ACC112 (cell line): Measurements from ENCODE around the gene ZFYVE28.

Experiments
- H2AFZ ChIP-seq: fragments of 200-600 bp; sonication (generic); one replicate; pipeline ENCODE4 v1.6.0; 2017; ENCODE audit warnings: antibody characterized with exemption, low read length; ENCODE audit not compliant: unreplicated experiment
- H3K27ac ChIP-seq: fragments of 200-600 bp; sonication (generic); 2 replicates; pipeline ENCODE4 v1.5.1; 2014; ENCODE audit warnings: low read depth, mild to moderate bottlenecking, antibody characterized with exemption, low read length, moderate library complexity
- H3K27me3 ChIP-seq: fragments of 200-600 bp; sonication (generic); 2 replicates; pipeline ENCODE4 v1.6.1; 2014; ENCODE audit warnings: mild to moderate bottlenecking, antibody characterized with exemption, low read length, moderate library complexity, mixed read lengths; ENCODE audit not compliant: insufficient read depth
- H3K36me3 ChIP-seq: fragments of 200-600 bp; sonication (generic); 2 replicates; pipeline ENCODE4 v1.6.1; 2016; ENCODE audit warnings: mild to moderate bottlenecking, antibody characterized with exemption, low read length, moderate library complexity, mixed read lengths; ENCODE audit not compliant: insufficient read depth
- H3K4me1 ChIP-seq: fragments of 200-600 bp; sonication (generic); one replicate; pipeline ENCODE4 v1.6.1; 2016; ENCODE audit warnings: low read length, mixed read lengths; ENCODE audit not compliant: insufficient read depth, unreplicated experiment, control insufficient read depth
- H3K4me3 ChIP-seq: fragments of 200-600 bp; sonication (generic); 2 replicates; pipeline ENCODE4 v1.5.1; 2014; ENCODE audit warnings: mild to moderate bottlenecking, low read depth, low read length
- H3K79me2 ChIP-seq: fragments of 200-600 bp; sonication (generic); one replicate; pipeline ENCODE4 v1.6.0; 2016; ENCODE audit warnings: low read length; ENCODE audit not compliant: control insufficient read depth, unreplicated experiment, insufficient read depth

ZFYVE28 gene

GRCh38 chr4:2341261-2341841, 77.1 kb downstream of the ZFYVE28 start:
- no peak overlapping the region for H3K27ac ChIP-seq
- no peak overlapping the region for H2AFZ ChIP-seq
- no peaks in the 10 kb centered on the region for H3K27me3 ChIP-seq
- H3K79me2 ChIP-seq = peaks cover 4% of the 10 kb centered on the region
- no peak overlapping the region for H3K4me3 ChIP-seq
- no peaks in the 10 kb centered on the region for H3K4me1 ChIP-seq
- H3K36me3 ChIP-seq = peaks cover 3% of the 10 kb centered on the region; the same call in 1 of the 2 replicates

DNA sequence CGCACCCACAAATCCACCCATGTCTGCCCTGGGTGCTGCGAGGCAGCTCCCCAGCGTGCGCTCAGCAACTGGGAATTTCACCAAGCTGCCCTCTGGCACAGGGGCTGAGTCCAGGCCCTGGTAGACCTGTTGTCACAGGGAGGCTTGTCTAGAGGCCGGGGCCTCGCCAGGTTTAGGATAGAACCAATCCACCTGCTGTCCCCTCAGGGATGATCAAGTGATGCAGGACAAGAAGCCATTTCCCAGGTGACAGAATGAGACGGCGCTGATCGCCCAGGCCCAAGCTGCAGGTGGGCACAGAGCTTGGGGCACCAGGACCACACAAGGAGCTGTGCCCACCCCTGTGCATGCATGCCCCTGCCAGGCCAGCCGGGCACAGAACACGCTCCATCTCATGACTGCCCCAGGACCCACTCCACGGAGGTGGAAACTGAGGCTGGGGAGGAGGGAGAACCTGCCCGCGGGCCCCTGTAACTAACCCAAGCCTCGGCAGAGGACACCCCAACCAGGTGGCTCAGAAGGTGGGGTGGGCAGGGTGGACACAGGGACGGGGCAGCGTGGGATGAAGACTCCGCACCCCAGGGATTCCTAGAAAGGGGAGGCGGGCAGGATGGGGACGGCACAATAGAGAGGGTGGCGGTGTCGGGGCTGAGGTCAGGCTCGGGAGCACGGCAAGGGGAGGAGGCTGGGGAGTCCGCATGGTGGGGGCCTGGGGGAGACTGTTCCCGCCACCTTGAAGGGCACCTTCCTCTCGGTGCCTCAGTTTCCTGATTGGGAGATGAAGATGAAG, 78.0 kb downstream of the ZFYVE28 start:
- Histone ChIP-seq H3K79me2 (peaks cover 3% of the 10 kb centered on the region), H2AFZ (no peak overlapping the region)

DNA sequence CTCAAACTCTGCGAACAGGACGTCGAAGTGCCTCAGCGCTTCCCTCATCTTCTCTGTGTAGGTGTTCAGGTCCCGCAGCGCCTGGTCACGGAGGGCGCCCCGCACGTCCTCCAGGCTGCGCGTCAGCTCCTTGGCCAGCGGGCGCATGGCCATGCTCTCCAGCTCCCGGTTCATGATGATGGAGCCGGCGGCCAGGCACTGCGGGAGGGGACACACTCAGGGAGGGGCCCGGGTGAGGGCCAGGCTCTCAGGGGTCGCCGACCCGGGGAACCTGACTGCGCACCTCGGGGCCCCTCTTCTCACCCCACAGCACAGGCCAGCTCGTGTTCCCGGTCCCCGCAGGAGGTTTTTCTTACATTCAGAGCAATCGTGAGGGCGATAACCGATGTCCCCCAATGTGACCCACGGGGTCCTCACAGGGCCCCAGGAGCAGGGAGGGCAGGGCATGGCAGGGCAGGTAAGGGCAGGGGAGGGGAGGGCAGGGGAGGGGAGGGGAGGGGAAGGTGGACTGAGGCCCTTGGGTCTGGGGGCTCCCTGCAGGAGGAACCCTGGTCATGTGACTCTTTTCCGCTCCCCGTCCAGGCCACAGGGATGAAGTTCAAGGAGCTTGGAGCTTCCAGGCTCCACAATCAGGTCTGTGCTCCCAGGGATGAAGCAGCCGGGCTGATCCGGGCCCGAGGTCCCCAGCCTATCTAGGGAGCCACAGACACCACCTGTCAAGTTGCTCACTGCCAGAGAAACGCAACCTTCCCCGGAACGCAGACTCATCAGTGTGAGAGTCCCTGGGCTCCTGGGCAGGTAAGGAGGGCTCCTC, 78.8 kb downstream of the ZFYVE28 start:
- Histone ChIP-seq H3K79me2 (no peaks in the 10 kb centered on the region), H3K36me3 (no peaks in the 10 kb centered on the region), H3K27ac (no peak overlapping the region), H2AFZ (no peak overlapping the region), H3K4me1 (no peaks in the 10 kb centered on the region), H3K27me3 (no peaks in the 10 kb centered on the region), H3K4me3 (no peak overlapping the region)

More for the DNA sequence above, 78.0 kb downstream of the ZFYVE28 start:
- no peak overlapping the region for H3K27ac ChIP-seq
- peaks cover 3% of the 10 kb centered on the region; the same call in 1 of the 2 replicates for H3K36me3 ChIP-seq
- H3K27me3 ChIP-seq = no peaks in the 10 kb centered on the region
- H3K4me3 ChIP-seq = no peak overlapping the region
- no peaks in the 10 kb centered on the region for H3K4me1 ChIP-seq

DNA sequence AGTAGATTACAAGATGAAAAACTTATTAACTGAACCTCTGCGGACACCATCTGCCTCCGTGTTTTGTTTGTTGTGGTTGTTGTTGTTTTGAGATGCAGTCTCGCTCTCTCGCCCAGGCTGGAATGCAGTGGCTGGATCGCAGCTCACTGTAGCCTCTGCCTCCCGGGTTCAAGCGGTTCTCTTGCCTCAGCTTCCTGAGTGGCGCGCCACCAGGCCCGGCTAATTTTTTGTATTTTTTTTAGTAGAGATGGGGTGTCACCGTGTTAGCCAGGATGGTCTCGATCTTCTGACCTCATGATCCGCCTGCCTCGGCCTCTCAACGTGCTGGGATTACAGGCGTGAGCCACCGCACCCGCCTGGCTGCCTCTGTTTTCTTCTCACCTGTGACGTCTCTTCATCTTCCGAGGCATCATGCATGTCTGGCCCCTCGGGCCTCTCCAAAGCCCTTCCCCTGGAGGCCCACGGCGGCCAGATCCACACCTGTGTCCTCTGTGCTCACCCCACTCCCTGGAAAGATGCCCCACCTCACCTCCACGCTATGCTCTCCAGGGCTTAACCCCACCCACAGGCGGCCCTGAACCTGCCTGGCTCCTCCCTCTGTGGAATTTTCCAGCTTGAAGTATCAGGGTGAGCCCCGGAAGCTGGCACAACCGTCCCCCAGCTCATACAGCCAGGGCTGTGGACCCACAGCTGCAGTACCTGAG, 79.5 kb downstream of the ZFYVE28 start:
- H2AFZ ChIP-seq = no peak overlapping the region
- no peaks in the 10 kb centered on the region for H3K4me1 ChIP-seq
- H3K79me2 ChIP-seq = no peaks in the 10 kb centered on the region
- H3K27me3 ChIP-seq = no peaks in the 10 kb centered on the region
- H3K4me3 ChIP-seq = no peak overlapping the region
- H3K27ac ChIP-seq = no peak overlapping the region
- H3K36me3 ChIP-seq = no peaks in the 10 kb centered on the region

- H3K79me2 ChIP-seq = no peaks in the 10 kb centered on the region
Observed at GRCh38 chr4:2337896-2338295, 80.5 kb downstream of the ZFYVE28 start.

DNA sequence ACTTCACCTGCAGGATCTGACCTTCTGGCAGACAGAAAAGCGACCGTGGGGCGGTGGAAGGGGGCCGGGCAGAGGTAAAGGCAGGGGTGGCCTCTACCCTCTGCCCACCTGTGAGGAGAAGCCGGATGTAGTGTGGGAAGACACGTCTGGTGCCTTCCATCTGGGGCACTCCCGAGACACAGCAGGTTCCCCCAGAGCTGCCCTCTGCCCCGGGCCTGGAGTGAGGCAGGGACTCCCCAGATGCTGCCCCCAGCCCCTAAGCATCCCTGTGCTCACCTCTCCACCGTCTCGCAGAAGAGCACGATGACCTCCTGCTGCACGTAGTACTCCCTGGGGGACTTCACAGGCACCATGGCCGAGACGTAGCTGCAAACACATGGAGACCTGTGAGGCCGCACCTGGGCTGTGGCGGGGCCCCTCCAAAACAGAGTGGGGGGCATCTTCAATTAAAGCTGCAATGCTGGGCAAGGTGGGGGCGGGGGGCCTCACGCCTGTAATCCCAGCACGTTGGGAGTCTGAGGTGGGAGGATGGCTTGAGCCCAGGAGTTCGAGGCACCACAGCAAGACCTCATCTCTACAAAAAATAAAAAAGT, 81.2 kb downstream of the ZFYVE28 start:
- no peaks in the 10 kb centered on the region for H3K79me2 ChIP-seq
- H3K27ac ChIP-seq = no peak overlapping the region
- H3K27me3 ChIP-seq = no peaks in the 10 kb centered on the region
- H3K36me3 ChIP-seq = no peaks in the 10 kb centered on the region
- no peak overlapping the region for H3K4me3 ChIP-seq
- H3K4me1 ChIP-seq = no peaks in the 10 kb centered on the region
- H2AFZ ChIP-seq = no peak overlapping the region

More at GRCh38 chr4:2337896-2338295, 80.5 kb downstream of the ZFYVE28 start:
- Histone ChIP-seq H2AFZ (no peak overlapping the region), H3K36me3 (no peaks in the 10 kb centered on the region), H3K4me1 (no peaks in the 10 kb centered on the region), H3K27me3 (no peaks in the 10 kb centered on the region), H3K27ac (no peak overlapping the region), H3K4me3 (no peak overlapping the region)

- Histone ChIP-seq H3K4me3 (no peak overlapping the region), H3K36me3 (no peaks in the 10 kb centered on the region), H3K27me3 (no peaks in the 10 kb centered on the region), H3K4me1 (no peaks in the 10 kb centered on the region), H3K79me2 (no peaks in the 10 kb centered on the region), H2AFZ (no peak overlapping the region), H3K27ac (no peak overlapping the region)
Observed at GRCh38 chr4:2336659-2337058, 81.8 kb downstream of the ZFYVE28 start.

GRCh38 chr4:2335729-2336101, 82.7 kb downstream of the ZFYVE28 start:
- Histone ChIP-seq H3K4me3 (no peak overlapping the region), H3K79me2 (no peaks in the 10 kb centered on the region), H3K27me3 (no peaks in the 10 kb centered on the region), H3K27ac (no peak overlapping the region), H3K4me1 (peaks cover 1% of the 10 kb centered on the region), H2AFZ (no peak overlapping the region), H3K36me3 (no peaks in the 10 kb centered on the region)

- Histone ChIP-seq H3K36me3 (no peaks in the 10 kb centered on the region), H3K27me3 (no peaks in the 10 kb centered on the region), H3K79me2 (no peaks in the 10 kb centered on the region), H3K4me1 (peaks cover 8% of the 10 kb centered on the region), H2AFZ (no peak overlapping the region), H3K27ac (no peak overlapping the region), H3K4me3 (no peak overlapping the region)
Observed at GRCh38 chr4:2334826-2335728, 83.4 kb downstream of the ZFYVE28 start.
